ENCODE data around the gene NGRN.
"Not testable (repeated sequence)": the region's sequence is repeated elsewhere in the genome, so short reads cannot be mapped to it uniquely, and the experiment has no call there.

Gene NGRN

GRCh38 chr15:90270502-90271150 lies 5.2 kb downstream of the NGRN start:
- no peaks in the 10 kb centered on the region for H3K9me3 ChIP-seq
- no peak for TF ChIP-seq CTCF (IDR thresholded peaks at IDR 0.05; ENCODE audit: low read depth, low read length)
- no peak overlapping the region for H3K4me3 ChIP-seq (ENCODE audit: low read depth, low read length)
- H3K36me3 ChIP-seq: peaks cover 58% of the 10 kb centered on the region
- no peak for DNase-seq
- no peaks in the 10 kb centered on the region for H3K4me1 ChIP-seq
- no peaks in the 10 kb centered on the region for H3K27me3 ChIP-seq

GRCh38 chr15:90271459-90272166 lies 6.1 kb downstream of the NGRN start:
- Histone ChIP-seq H3K4me3 (ENCODE audit: low read depth, low read length) (no peak overlapping the region), H3K27me3 (no peaks in the 10 kb centered on the region), H3K9me3 (no peaks in the 10 kb centered on the region), H3K4me1 (no peaks in the 10 kb centered on the region), H3K36me3 (peaks cover 58% of the 10 kb centered on the region)
- no peak for TF ChIP-seq CTCF (IDR thresholded peaks at IDR 0.05; ENCODE audit: low read depth, low read length)
- no peak for DNase-seq

GRCh38 chr15:90278467-90278866 lies 13.0 kb downstream of the NGRN start:
- not testable (repeated sequence) for H3K27me3 ChIP-seq; H3K9me3 ChIP-seq; DNase-seq; H3K4me1 ChIP-seq; H3K4me3 ChIP-seq (ENCODE audit: low read depth, low read length)
- H3K36me3 ChIP-seq: peaks cover 13% of the 10 kb centered on the region

- not testable (repeated sequence) for H3K4me1 ChIP-seq; H3K4me3 ChIP-seq (ENCODE audit: low read depth, low read length); H3K27me3 ChIP-seq; H3K36me3 ChIP-seq; H3K9me3 ChIP-seq; DNase-seq
Measured at GRCh38 chr15:90280743-90281142, 15.3 kb downstream of the NGRN start.

- H3K4me1 ChIP-seq; H3K36me3 ChIP-seq; DNase-seq; H3K9me3 ChIP-seq; H3K4me3 ChIP-seq (ENCODE audit: low read depth, low read length); H3K27me3 ChIP-seq: not testable (repeated sequence)
Measured at GRCh38 chr15:90281637-90282036, 16.2 kb downstream of the NGRN start.

GRCh38 chr15:90286678-90287077 lies 21.2 kb downstream of the NGRN start:
- Histone ChIP-seq H3K36me3 (no peaks in the 10 kb centered on the region), H3K4me3 (ENCODE audit: low read depth, low read length) (no peak overlapping the region), H3K4me1 (no peaks in the 10 kb centered on the region; the same call in 1 of the 2 replicates), H3K9me3 (no peaks in the 10 kb centered on the region), H3K27me3 (no peaks in the 10 kb centered on the region)
- peak; percentile 78 for TF ChIP-seq CTCF (IDR thresholded peaks at IDR 0.05; ENCODE audit: low read depth, low read length)
- peak; percentile 43 for DNase-seq

- Histone ChIP-seq H3K4me3 (ENCODE audit: low read depth, low read length) (no peak overlapping the region), H3K36me3 (no peaks in the 10 kb centered on the region), H3K9me3 (no peaks in the 10 kb centered on the region), H3K27me3 (no peaks in the 10 kb centered on the region), H3K4me1 (no peaks in the 10 kb centered on the region; the same call in 1 of the 2 replicates)
- DNase-seq: no peak
- TF ChIP-seq CTCF (IDR thresholded peaks at IDR 0.05; ENCODE audit: low read depth, low read length): no peak
Measured at GRCh38 chr15:90287101-90287500, 21.6 kb downstream of the NGRN start.
